Subcutaneous adipose tissue (tissue), 4 donors: ENCODE results near the gene THAP4. TPM values are rescaled to one million over a fixed set of nuclear protein-coding genes. Genes with fewer than 3 reads are reported as not detected.

Source experiments
- CTCF ChIP-seq: fragments of 450-650 bp; IDR thresholded peaks from one replicate; pipeline ENCODE4 v1.5.1; 2016; ENCODE audit warnings: low read depth, mild to moderate bottlenecking, control low read depth, antibody characterized with exemption, moderate library complexity
- total RNA-seq, 4 donors: library from RNA; depleted of rRNA; stranded (reverse); fragments of >200 nt; gene quantifications; one replicate each; pipeline ENCODE4 v1.1.0, GENCODE V29; 2016

Gene THAP4
- total RNA-seq, 4 donors from 2014 or later = 24.8 to 54.3 (median 31.1) TPM

- TF ChIP-seq CTCF = no peak
These were observed 17.1 kb downstream of the THAP4 start for GRCh38 chr2:241619597-241620418.

- no peak for TF ChIP-seq CTCF
These were observed 18.1 kb downstream of the THAP4 start for GRCh38 chr2:241618829-241619228.

- TF ChIP-seq CTCF = no peak
These were observed 18.6 kb downstream of the THAP4 start for GRCh38 chr2:241618296-241618805.

- no peak for TF ChIP-seq CTCF
These were observed 19.4 kb downstream of the THAP4 start for GRCh38 chr2:241617431-241618154.

GRCh38 chr2:241616168-241617125 is 20.5 kb downstream of the THAP4 start:
- TF ChIP-seq CTCF = no peak

- TF ChIP-seq CTCF = no peak
These were observed 21.4 kb downstream of the THAP4 start for GRCh38 chr2:241615522-241616052.
